Occipital lobe (tissue), 2 donors: Measurements from ENCODE around the gene ZNF197. TPM values are rescaled to one million over a fixed set of nuclear protein-coding genes. Genes with fewer than 3 reads are reported as not detected.
"Not testable (repeated sequence)": the region's sequence is repeated elsewhere in the genome, so short reads cannot be mapped to it uniquely, and the experiment has no call there.

Source experiments
- DNase-seq: peaks from one replicate; lab custom pipeline; 2025; lab: John Stamatoyannopoulos, UW
- total RNA-seq: library from RNA; depleted of rRNA; stranded (reverse); fragments of >200 nt; gene quantifications from one replicate; pipeline ENCODE4 v1.2.3, GENCODE V29; 2014

The ZNF197 gene
- total RNA-seq: 66.0 TPM

GRCh38 chr3:44624749-44625480 is at the start of gene ZNF197:
TSS of gene ZNF197 (plus strand) at chr3:44625036. CDS start at chr3:44629155, 4,119 bp downstream.
- peak; percentile 87 for DNase-seq

DNA sequence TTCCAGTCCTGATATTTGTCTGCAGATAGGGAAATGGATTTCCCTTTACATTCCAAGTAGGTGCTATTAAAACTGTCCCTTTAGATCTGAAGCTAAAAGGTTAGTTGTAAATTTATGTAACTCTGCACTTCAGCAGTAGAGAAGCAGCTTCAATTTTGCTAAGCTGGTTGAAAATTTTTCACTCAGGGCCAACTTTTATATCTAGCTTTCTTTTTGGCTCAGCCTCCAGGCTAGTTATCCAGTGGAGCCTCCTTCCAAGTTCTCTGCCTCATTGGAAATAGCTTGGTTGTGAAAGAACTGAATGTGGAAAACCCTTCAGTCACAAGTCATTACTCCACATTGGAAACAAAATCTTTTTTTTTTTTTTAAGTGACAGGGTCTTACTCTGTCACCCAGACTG is 48.2 kb upstream of the ZNF197 start:
- DNase-seq: no peak

- DNase-seq: not testable (repeated sequence)
These were observed 47.4 kb upstream of the ZNF197 start for GRCh38 chr3:44577354-44577952.

- not testable (repeated sequence) for DNase-seq
These were observed 46.5 kb upstream of the ZNF197 start for GRCh38 chr3:44578316-44578715.

DNA sequence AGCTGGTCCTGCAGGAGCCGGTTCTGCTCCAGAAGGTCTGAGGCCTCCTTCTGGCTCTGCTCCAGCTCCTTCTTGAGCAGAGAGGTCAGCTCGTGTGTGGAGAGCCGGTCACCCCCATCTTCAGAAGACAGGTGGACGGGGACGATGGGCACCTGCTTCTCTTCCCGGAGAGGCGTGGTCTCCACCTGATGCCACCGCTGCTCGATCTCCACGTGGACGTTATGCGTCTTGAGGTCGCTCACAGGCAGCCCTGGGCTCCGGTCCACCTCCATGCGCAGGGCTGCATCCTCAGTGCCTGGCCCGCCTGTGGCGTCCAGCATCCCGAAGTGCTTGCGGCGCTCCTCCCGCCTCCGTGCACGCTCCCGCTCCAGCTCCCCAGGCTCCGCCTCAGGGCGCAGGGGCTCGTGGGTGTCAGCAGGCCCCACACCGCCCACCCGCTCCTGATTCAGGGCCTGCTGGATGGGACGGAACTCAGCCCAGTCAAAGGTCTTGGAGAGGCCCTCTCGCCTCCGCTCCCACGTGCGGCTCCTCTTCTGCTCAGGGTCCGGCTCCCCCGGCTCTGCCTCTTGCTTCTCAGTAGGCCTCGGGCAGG is 45.8 kb upstream of the ZNF197 start:
- DNase-seq: not testable (repeated sequence)

GRCh38 chr3:44579749-44580148 is 45.1 kb upstream of the ZNF197 start:
- not testable (repeated sequence) for DNase-seq

- DNase-seq: not testable (repeated sequence)
These were observed 43.9 kb upstream of the ZNF197 start for GRCh38 chr3:44580971-44581370.

DNA sequence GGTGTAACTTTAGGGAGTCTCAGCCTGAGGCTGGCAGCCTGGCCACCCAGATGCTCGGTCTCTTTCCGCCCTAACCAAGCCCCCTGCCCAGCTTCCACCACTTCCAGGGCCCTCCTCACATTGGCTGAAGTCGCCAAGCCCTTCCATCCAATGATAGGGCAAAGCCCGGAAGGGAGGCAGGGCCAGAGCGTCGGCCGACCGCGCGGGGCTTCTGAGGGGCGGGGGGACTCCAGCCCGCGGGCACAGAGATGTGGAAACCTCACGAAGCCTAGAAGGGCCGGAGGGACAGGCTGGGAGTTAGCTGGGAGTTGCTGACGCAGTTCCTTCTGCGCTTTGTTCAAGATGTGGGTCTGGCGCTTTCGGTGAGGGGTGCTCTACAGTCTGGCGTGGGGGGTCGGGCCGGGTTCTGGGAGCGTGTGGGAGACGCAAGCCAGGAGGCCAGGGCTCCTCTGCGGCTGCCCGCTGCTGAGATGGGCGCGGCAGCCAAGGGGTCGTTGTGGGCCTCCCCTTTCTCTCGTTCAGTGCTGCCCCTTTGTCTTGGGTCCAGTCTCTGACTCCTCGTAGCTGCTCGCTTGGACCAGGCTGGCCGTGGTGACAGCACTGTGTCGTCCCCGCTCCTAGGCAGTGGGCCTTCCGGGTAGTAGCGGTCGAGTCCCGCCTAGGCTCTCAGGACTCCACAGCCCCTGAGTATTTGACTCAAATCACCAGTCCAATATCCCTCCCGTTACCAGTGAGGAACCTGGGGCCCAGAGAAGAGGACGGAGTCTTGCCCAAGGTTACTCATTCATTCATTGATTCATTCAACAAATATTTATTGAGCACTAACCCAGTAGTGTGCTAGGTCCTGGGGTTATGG is 40.0 kb upstream of the ZNF197 start, which contains the start of gene ZNF660:
TSS of gene ZNF660 (plus strand) at position 319 of the 856 bp plus-strand sequence. CDS start 9,230 bp downstream, outside the sequence.
- DNase-seq: peak; percentile 63

DNA sequence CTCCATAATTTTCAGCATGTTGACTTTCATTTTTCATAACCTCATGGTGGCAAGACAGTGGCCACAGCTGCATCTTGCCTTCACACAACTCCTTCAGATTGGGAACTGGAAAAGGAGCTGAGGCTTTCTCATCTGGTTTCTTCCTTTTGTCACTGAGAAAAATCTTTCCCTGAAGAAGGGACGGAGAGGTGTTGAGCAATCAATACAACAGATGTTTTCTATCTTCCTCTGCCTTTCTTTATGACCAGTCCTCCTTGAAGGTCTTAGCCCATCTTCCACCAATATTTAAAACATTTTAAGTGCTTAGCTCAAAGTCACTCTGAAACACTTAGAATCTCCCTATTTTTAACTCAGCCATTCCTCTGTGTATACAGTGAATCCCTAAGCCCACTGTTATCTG is 28.2 kb upstream of the ZNF197 start:
- no peak for DNase-seq

DNA sequence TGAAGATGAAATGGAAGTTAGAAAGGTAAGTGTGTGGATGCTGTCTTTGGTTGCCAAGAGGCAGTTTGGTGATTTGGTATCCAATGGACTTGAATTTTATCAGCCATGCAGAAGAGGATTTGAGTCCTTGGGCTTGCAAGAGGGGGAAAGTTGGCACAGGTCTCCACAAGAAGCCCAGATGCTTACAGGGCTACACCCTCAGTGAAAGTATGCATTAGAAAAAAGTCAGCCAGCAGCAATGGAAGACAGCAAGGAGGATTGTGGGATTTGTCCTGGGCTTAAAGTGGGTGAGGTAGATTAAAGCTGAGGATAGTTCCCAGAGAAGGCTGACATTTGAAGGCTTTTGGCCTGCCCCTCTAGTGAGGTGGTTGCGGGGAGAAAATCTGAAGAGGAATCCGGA is 23.1 kb upstream of the ZNF197 start:
- no peak for DNase-seq

- DNase-seq: no peak
These were observed 12.2 kb upstream of the ZNF197 start for GRCh38 chr3:44612678-44613077.

DNA sequence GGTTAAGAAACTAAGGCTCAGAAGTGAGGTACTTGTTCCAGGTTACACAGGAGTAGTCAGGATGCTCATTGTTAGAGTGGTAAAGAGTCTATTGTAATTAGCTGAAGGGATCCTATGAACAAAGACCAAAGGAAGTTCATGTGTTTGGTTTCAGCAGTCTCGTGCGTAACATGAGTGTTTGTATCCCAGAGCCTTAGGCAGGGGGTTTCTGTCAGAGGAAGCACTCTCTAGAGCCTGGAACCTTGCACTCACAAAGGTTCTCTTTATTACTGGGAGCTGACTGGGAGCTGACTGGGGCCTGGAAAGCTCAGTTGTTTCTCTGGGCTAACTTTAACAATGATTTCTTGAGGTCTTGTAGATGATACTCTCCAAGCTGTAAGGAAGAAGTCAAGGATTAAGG is 3.9 kb downstream of the ZNF197 start:
- DNase-seq: no peak

DNA sequence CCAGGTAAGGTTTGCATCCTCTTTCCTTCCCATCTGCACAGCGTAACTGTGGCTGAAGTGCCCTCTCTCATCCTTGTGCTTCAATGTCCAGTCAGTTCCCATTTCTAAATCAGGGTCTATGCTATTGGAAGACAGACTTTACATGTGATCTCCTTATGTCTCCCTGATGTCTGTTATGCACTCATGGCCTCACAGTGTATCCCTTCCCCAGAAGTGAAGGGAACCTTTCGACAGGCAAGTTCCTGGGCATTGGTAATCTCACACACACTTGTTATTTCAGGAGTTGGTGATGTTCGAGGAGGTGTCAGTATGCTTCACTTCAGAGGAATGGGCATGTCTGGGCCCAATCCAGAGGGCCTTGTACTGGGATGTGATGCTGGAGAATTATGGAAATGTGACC is 7.4 kb downstream of the ZNF197 start:
- DNase-seq: no peak

DNA sequence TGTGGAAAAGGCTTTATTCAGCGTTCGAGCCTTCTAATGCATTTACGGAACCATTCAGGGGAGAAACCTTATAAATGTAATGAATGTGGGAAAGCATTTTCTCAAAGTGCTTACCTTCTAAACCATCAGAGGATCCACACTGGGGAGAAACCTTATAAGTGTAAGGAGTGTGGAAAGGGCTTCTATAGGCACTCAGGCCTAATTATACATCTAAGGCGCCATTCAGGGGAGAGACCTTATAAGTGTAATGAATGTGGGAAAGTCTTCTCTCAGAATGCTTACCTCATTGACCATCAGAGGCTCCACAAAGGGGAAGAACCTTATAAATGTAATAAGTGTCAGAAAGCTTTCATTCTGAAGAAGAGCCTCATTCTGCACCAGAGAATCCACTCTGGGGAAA is 17.5 kb downstream of the ZNF197 start:
- DNase-seq: no peak

DNA sequence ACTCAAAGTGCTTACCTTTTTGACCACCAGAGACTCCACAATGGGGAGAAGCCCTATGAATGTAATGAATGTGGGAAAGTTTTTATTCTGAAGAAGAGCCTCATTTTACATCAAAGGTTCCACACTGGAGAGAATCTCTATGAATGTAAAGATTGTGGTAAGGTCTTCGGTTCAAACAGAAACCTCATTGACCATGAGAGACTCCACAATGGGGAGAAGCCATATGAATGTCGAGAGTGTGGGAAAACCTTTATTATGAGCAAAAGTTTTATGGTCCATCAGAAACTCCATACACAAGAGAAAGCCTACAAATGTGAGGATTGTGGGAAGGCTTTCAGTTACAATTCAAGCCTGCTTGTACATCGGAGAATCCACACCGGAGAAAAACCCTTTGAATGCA is 18.2 kb downstream of the ZNF197 start:
- DNase-seq: no peak

DNA sequence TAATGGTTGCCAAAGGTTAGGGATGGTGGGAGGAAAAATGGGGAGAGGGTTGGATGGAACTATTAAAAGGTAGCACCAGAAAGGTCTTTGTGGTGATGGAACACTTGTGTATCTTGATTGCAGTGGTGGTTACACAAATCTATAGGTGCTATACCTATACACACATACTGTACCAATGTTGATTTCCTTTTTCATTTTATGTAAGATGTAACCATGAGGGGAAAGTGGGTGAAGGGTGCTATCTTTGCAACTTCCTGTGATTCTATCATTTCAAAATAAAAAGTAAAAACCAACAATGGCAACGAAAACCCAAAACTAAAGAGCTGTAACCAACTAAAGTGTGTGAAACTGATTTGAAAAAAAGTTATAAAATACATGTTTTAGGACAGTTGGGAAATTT is 22.9 kb downstream of the ZNF197 start:
- no peak for DNase-seq

DNA sequence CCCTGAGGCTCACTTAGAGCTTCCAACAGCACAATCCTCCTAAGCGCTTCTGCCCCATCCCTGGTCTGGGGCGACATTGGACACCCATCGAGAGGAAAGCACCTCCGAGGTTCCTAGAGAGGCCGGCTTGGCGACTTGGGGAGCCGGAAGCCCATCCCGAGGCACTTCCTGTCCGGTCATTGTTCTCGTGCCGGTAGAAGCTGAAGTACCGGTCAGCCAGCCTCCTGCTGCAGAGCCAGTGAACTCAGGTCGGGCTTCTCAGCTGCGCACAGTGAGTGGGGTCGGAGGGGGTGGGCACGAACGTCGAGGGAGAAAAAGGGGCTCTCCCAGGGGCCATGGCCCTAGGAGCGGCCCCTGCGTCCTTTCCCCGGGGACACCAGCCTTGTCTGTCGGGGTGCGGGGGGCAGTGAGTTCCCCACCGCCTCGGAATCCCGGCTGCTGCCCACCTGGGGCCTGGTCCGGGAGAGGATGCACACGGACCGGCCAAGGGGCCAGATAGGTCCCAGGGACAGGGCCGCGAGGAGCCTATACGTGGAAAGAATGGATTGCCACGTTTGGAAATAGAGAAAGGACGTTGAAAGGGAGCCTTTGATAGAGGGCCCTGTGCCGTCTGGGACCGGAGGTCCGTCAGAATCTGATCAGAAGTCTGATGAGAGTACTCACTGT is 23.9 kb downstream of the ZNF197 start, which contains the start of gene ZNF35:
TSS of gene ZNF35 (plus strand) at position 169 of the 666 bp plus-strand sequence. CDS start 2,336 bp downstream, outside the sequence.
- DNase-seq: peak; percentile 87

DNA sequence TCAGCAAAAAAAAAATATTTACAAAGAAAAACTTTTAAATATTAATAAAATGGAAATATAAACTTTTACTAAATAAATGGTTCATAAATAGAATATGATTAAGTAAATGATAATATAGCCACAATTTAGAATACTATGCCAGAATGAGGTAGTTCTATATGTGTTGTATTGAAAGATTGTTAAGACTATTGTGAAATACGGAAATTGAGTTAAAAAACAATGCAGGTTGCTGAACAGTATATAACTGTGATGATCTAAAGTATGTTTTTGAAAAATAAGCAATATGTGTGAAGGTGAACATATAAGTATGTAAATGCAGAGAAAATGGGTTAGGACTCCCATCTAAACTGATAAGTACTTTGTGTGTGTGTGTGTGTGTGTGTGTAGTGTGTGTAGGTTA is 24.9 kb downstream of the ZNF197 start:
- DNase-seq: no peak

DNA sequence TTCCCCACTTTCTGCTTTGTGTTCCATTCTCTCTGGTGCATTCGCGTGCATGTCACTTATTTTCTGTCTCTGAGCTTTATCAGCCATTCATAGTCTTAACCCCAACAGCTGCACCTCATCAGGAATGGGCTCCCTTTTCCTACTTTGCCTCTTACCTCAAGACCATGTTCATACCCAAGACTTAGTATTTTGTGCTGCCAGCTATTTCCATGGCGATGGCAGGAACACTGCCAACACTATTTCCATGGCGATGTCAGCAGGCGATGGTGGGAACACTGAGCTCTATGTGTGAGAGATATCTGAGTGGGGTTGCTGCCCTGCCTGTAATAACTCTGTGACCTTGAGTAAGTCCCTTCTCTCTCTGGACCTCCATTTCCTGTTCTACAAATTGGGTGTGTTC is 29.2 kb downstream of the ZNF197 start:
- DNase-seq: no peak

GRCh38 chr3:44659015-44659414 is 34.2 kb downstream of the ZNF197 start:
- no peak for DNase-seq

DNA sequence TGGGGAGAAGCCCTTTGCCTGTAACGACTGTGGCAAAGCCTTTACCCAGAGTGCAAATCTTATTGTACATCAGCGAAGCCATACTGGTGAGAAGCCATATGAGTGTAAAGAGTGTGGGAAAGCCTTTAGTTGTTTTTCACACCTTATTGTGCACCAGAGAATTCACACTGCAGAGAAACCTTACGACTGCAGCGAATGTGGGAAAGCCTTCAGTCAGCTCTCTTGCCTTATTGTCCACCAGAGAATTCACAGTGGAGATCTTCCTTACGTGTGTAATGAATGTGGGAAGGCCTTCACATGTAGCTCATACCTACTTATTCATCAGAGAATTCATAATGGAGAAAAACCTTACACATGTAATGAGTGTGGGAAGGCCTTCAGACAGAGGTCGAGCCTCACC is 34.6 kb downstream of the ZNF197 start:
- no peak for DNase-seq
